Peyer's patch (tissue), 4 donors: ENCODE measurements around the gene LEKR1. TPM values are rescaled to one million over a fixed set of nuclear protein-coding genes. Genes with fewer than 3 reads are reported as not detected.

Experiments used
- DNase-seq, 3 donors: peaks; one replicate each; pipeline ENCODE4 v3.0.0-alpha.2; 2017 to 2019
- H3K27ac ChIP-seq, 4 donors: fragments of 200-600 bp; sonication (generic); one replicate each; pipeline ENCODE4 v1.5.1; 2016 to 2019
- H3K27me3 ChIP-seq, 2 donors: fragments of 200-600 bp; sonication (generic); one replicate each; pipeline ENCODE4 v1.5.1; 2019
- H3K36me3 ChIP-seq, 3 donors: fragments of 200-600 bp; sonication (generic); one replicate each; pipeline ENCODE4 v1.5.1; 2016 to 2019
- H3K4me1 ChIP-seq, 4 donors: fragments of 200-600 bp; sonication (generic); one replicate each; pipeline ENCODE4 v1.5.1; 2016 to 2019
- H3K4me3 ChIP-seq, 4 donors: fragments of 200-600 bp; sonication (generic); 1 replicate in 3 of 4; 2 replicates in 1 of 4; pipeline ENCODE4 v1.5.1; 2016 to 2019; ENCODE audit warnings: mild to moderate bottlenecking in 1 of 4
- H3K9me3 ChIP-seq, 4 donors: fragments of 200-600 bp; sonication (generic); one replicate each; pipeline ENCODE4 v1.5.1; 2016 to 2019; ENCODE audit warnings: mild to moderate bottlenecking in 1 of 4
- POLR2A ChIP-seq, 2 donors: fragments of 450-650 bp; IDR thresholded peaks; one replicate each; pipeline ENCODE4 v1.5.1; 2017; ENCODE audit warnings: antibody characterized with exemption in 2 of 2, mild to moderate bottlenecking in 2 of 2, moderate library complexity in 2 of 2
- total RNA-seq, 4 donors: library from RNA; depleted of rRNA; stranded (reverse); fragments of >200 nt; gene quantifications; one replicate each; pipeline ENCODE4 v1.1.0, GENCODE V29; 2016
- TF ChIP-seq, protein P1 (sequence below), 6 experiments: fragments of 450-650 bp in 4 of 6; fragments of 200-600 bp in 2 of 6; sonication (generic) in 1 of 6; IDR thresholded peaks; one replicate each; pipeline ENCODE4 v1.5.1; 2017 to 2019; ENCODE audit warnings: antibody characterized with exemption in 6 of 6, mild to moderate bottlenecking in 3 of 6, moderate library complexity in 1 of 6

Gene LEKR1
- total RNA-seq, 4 donors from 2014 or later = 0.85 to 9.1 (median 0.94) TPM; not detected in 1

DNA sequence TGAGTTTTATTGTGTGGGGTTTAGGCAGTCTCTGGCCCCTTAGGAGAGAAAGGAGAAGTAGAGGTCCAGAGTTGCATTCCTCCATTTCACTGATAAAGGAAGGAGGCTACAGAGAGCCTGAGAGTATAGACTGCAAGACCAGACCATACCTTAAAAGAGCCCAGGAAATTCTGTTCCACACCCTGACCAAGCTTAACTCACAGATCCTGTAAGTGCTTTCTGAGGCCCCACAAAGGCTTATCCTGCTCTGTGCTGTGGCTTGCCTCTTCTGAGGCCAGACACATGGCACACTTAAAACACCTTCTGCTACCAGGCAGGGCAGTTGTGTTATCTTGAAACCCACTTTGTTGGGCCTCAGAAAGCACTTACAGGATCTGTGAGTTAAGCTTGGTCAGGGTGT, 39.2 kb upstream of the LEKR1 start:
- no peaks in the 10 kb centered on the region for H3K36me3 ChIP-seq
- no peak overlapping the region for H3K4me3 ChIP-seq
- no peak for DNase-seq
- TF ChIP-seq, protein P1, sequence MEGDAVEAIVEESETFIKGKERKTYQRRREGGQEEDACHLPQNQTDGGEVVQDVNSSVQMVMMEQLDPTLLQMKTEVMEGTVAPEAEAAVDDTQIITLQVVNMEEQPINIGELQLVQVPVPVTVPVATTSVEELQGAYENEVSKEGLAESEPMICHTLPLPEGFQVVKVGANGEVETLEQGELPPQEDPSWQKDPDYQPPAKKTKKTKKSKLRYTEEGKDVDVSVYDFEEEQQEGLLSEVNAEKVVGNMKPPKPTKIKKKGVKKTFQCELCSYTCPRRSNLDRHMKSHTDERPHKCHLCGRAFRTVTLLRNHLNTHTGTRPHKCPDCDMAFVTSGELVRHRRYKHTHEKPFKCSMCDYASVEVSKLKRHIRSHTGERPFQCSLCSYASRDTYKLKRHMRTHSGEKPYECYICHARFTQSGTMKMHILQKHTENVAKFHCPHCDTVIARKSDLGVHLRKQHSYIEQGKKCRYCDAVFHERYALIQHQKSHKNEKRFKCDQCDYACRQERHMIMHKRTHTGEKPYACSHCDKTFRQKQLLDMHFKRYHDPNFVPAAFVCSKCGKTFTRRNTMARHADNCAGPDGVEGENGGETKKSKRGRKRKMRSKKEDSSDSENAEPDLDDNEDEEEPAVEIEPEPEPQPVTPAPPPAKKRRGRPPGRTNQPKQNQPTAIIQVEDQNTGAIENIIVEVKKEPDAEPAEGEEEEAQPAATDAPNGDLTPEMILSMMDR (IDR thresholded peaks at IDR 0.05) = no peak
- no peak for TF ChIP-seq POLR2A (IDR thresholded peaks at IDR 0.05)
- H3K9me3 ChIP-seq = no peaks in the 10 kb centered on the region
- no peak overlapping the region for H3K27ac ChIP-seq
- H3K27me3 ChIP-seq = no peaks in the 10 kb centered on the region
- no peaks in the 10 kb centered on the region for H3K4me1 ChIP-seq

DNA sequence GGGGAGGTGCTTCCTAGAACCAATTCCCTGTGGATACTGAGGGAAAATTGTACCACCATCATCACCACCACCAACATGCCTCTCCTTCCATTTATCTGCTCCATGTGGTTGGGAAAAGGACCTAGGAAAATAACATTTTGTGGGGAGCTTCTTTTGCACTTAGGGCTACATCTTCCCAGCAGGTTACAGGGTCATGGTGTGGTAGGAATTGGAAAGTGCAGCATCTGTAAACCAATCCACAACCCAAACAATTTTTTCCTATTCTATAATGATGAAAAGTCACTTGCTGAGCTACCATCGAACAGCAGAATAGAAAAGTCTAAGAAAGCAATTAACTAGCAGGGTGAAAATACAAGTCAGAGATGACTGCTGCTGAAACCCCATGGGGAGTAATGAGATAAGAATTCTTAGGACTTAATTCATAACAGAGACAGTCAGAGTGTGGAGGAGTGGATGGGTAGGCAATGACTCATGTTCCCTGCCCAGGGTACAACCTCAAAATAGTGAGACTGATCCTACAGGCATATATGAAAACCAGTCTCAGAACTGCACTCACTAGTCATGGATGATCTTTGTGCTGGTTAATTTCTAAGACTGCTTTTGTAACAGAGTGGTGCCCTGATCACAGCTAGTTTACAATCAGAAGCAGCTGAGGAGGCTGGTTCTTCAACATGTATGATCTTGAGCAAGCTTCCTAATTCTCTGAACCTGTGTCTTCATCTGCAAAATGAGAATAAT, 38.1 kb upstream of the LEKR1 start:
- no peak overlapping the region for H3K27ac ChIP-seq
- H3K4me1 ChIP-seq = no peaks in the 10 kb centered on the region
- H3K27me3 ChIP-seq = no peaks in the 10 kb centered on the region
- H3K36me3 ChIP-seq = no peaks in the 10 kb centered on the region
- no peaks in the 10 kb centered on the region for H3K9me3 ChIP-seq
- no peak for TF ChIP-seq POLR2A (IDR thresholded peaks at IDR 0.05)
- TF ChIP-seq, protein P1 (IDR thresholded peaks at IDR 0.05) = no peak
- H3K4me3 ChIP-seq = no peak overlapping the region
- no peak for DNase-seq

DNA sequence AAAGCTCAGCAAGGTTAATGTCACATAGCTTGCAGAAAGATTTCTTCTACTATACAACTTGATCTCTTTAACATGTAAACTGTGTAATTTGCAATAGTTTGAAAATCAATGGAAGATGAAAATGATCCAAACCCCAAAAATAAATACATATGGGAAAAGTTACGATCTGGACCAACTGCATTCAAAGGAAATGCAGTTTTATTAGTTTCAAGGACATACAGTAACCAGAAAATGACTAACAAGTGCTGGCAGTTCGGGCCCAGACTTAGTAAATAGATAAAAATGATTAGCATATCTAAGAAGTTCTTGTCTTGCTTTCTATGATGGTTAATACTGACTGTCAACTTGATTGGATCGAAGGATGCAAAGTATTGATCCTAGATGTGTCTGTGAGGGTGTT, 37.3 kb upstream of the LEKR1 start:
- no peak overlapping the region for H3K27ac ChIP-seq
- no peak for TF ChIP-seq POLR2A (IDR thresholded peaks at IDR 0.05)
- TF ChIP-seq, protein P1 (IDR thresholded peaks at IDR 0.05) = no peak
- H3K27me3 ChIP-seq = no peaks in the 10 kb centered on the region
- H3K9me3 ChIP-seq = no peaks in the 10 kb centered on the region
- H3K4me3 ChIP-seq = no peak overlapping the region
- H3K4me1 ChIP-seq = no peaks in the 10 kb centered on the region
- no peaks in the 10 kb centered on the region for H3K36me3 ChIP-seq
- no peak for DNase-seq

DNA sequence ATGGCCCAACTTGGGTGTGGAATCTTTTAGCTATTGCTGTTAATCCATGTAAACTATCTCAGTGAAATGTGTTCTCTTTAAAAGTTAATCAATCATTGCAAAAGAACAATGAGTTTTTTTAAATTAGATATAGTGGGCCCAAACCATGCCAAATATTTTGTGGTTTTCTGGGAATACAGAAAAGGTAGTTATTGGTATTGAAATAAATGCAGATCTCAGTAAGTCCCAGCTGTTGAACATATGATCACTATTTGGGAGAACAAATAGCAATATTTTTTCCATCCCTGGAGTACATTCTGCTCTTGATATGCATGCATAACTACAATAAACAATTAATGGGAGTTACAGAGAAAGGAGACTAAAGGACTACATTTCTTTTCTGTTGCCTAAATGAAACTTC, 36.0 kb upstream of the LEKR1 start:
- no peak for DNase-seq
- H3K27ac ChIP-seq = no peak overlapping the region
- H3K4me3 ChIP-seq = no peak overlapping the region
- TF ChIP-seq POLR2A (IDR thresholded peaks at IDR 0.05) = no peak
- TF ChIP-seq, protein P1 (IDR thresholded peaks at IDR 0.05) = no peak
- H3K36me3 ChIP-seq = no peaks in the 10 kb centered on the region
- no peaks in the 10 kb centered on the region for H3K4me1 ChIP-seq
- H3K27me3 ChIP-seq = no peaks in the 10 kb centered on the region
- H3K9me3 ChIP-seq = no peaks in the 10 kb centered on the region

DNA sequence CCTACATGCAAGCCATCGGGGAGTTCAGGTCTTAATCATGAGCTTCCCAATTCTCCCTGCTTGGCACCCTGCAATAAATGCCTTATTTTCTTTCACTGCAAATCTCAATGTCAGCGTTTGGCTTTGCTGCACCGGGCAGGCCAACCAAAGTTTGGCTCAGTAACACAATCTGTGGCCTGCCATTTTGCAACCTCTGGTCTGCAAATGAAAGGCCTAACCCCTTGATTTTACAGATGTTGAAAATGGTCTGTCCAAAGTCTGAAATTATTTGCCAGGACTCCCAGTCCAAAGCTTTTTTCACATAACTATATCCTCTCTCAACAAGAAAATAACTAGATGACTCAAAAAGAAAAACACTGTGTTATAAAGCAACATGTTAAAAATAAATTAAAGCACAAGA, 34.0 kb upstream of the LEKR1 start:
- Histone ChIP-seq H3K36me3 (no peaks in the 10 kb centered on the region), H3K4me1 (peaks cover 0 to 4% (median 0%) of the 10 kb centered on the region in 4 donors), H3K27me3 (no peaks in the 10 kb centered on the region), H3K27ac (no peak overlapping the region), H3K4me3 (no peak overlapping the region), H3K9me3 (no peaks in the 10 kb centered on the region)
- TF ChIP-seq, protein P1 (IDR thresholded peaks at IDR 0.05) = no peak
- no peak for TF ChIP-seq POLR2A (IDR thresholded peaks at IDR 0.05)
- no peak for DNase-seq
